HepG2 (cell line): ENCODE measurements around the gene NCCRP1. TPM values are rescaled to one million over a fixed set of nuclear protein-coding genes. Genes with fewer than 3 reads are reported as not detected.

Source experiments
- ATAC-seq: fragments of 200-7000 bp; cut with Tn5 transposase; 3 replicates; pipeline ENCODE4 v1.9.1; 2020; ENCODE audit warnings: mild to moderate bottlenecking, moderate library complexity
- BruUV-seq: library from RNA; stranded (reverse); fragments of 400-500 nt; replicated peaks from 2 replicates; lab custom pipeline; 2021; lab: Mats Ljungman, UMichigan
- CTCF ChIA-PET: fragments of 300-600 bp; formaldehyde crosslinking; extraction: SDS; loops from one replicate; lab custom pipeline; 2021; ENCODE audit warnings: low total read pairs, inconsistent platforms, low intra/inter-chr PET ratio; lab: Yijun Ruan, JAX
- POLR2A ChIA-PET: fragments of 350-600 bp; sonication (Branson Sonifier 250); formaldehyde crosslinking; loops from one replicate; lab custom pipeline; 2020; ENCODE audit warnings: antibody characterized with exemption, inconsistent platforms; lab: Yijun Ruan, JAX
- DNase-seq: peaks from one replicate; pipeline ENCODE4 v3.0.0-alpha.2; 2015; ENCODE audit warnings: low spot score
- FAIRE-seq: peaks from 3 replicates; lab custom pipeline; 2011; peaks lifted over from hg19 to GRCh38; lab: Jason Lieb, UNC
- H2AFZ ChIP-seq: one replicate; pipeline ENCODE4 v1.6.1; 2011; ENCODE audit warnings: low read length, inconsistent platforms
- H3K27ac ChIP-seq: fragments of 300-600 bp; 3 replicates; pipeline ENCODE4 v1.8.0; 2011; ENCODE audit warnings: mixed run types, mild to moderate bottlenecking, mixed read lengths, low read length, inconsistent platforms; ENCODE audit not compliant: insufficient read depth; ENCODE audit errors: extremely low read length
- H3K27me3 ChIP-seq, 2 experiments: fragments of 200-600 bp in 1 of 2; 2 replicates in 1 of 2; 3 replicates in 1 of 2; pipeline versions ENCODE4 v1.6.0 to v1.8.0; 2011; ENCODE audit warnings: low read length in 2 of 2, mild to moderate bottlenecking in 2 of 2, moderate library complexity in 2 of 2, inconsistent platforms in 1 of 2; ENCODE audit not compliant: insufficient read depth in 2 of 2, control insufficient read depth in 1 of 2
- H3K36me3 ChIP-seq, 2 experiments: fragments of 200-600 bp in 1 of 2; replicated peaks in 1 of 2; 2 replicates in 1 of 2; 3 replicates in 1 of 2; pipeline versions ENCODE4 v1.5.1 to v1.8.0; 2011; ENCODE audit warnings: low read length in 2 of 2, inconsistent platforms in 1 of 2; ENCODE audit not compliant: insufficient read depth in 2 of 2, control insufficient read depth in 1 of 2
- H3K4me1 ChIP-seq: 2 replicates; pipeline ENCODE4 v1.5.1; 2012; ENCODE audit warnings: low read length, inconsistent platforms; ENCODE audit not compliant: insufficient read depth
- H3K4me2 ChIP-seq: 2 replicates; pipeline ENCODE4 v1.6.0; 2011; ENCODE audit warnings: low read depth, low read length, inconsistent platforms
- H3K4me3 ChIP-seq, 3 experiments: fragments of 200-600 bp in 1 of 3; sonication (generic), shearing (Covaris generic) in 1 of 3; replicated peaks in 1 of 3; 2 replicates each; pipeline ENCODE4 v1.5.1; 2011 to 2016; ENCODE audit warnings: low read length in 3 of 3, inconsistent platforms in 2 of 3, low read depth in 2 of 3, mild to moderate bottlenecking in 2 of 3, control low read depth in 1 of 3, mixed read lengths in 1 of 3; ENCODE audit not compliant: insufficient read depth in 1 of 3
- H3K79me2 ChIP-seq: one replicate; pipeline ENCODE4 v1.6.1; 2011; ENCODE audit warnings: low read length, inconsistent platforms; ENCODE audit not compliant: insufficient read depth
- H3K9ac ChIP-seq: 2 replicates; pipeline ENCODE4 v1.6.0; 2011; ENCODE audit warnings: mild to moderate bottlenecking, low read depth, low read length, inconsistent platforms; ENCODE audit not compliant: insufficient read depth
- H3K9me3 ChIP-seq: 2 replicates; pipeline ENCODE4 v1.5.1; 2012; ENCODE audit warnings: mild to moderate bottlenecking, low read length
- H4K20me1 ChIP-seq: 2 replicates; pipeline ENCODE4 v1.6.0; 2011; ENCODE audit warnings: inconsistent platforms, mild to moderate bottlenecking, low read length, moderate library complexity; ENCODE audit not compliant: insufficient read depth
- KDM2A ChIP-seq: sonication (generic); formaldehyde crosslinking; IDR thresholded peaks from 2 replicates; pipeline ENCODE4 v1.4.0; 2020; ENCODE audit warnings: low read depth, missing genetic modification reagents, borderline replicate concordance
- SNAPC5 ChIP-seq: sonication (generic); formaldehyde crosslinking; IDR thresholded peaks from 2 replicates; pipeline ENCODE4 v1.8.1; 2023; ENCODE audit warnings: mild to moderate bottlenecking, missing genetic modification reagents, borderline replicate concordance
- ZNF138 ChIP-seq: sonication (generic); formaldehyde crosslinking; IDR thresholded peaks from 2 replicates; pipeline ENCODE4 v1.5.0; 2020; ENCODE audit warnings: mild to moderate bottlenecking, low read depth, missing genetic modification reagents
- ZNF331 ChIP-seq: sonication (generic); formaldehyde crosslinking; IDR thresholded peaks from 2 replicates; pipeline ENCODE4 v1.4.0; 2020; ENCODE audit warnings: missing genetic modification reagents
- ZNF709 ChIP-seq: sonication (generic); formaldehyde crosslinking; IDR thresholded peaks from 2 replicates; pipeline ENCODE4 v1.5.0; 2020; ENCODE audit warnings: mild to moderate bottlenecking, missing genetic modification reagents
- WGBS: methylation state at CpG from one replicate; pipeline ENCODE4 v1.1.6; 2017; ENCODE audit warnings: low lambda C conversion rate; 5-methylcytosine and 5-hydroxymethylcytosine counted together
- in situ Hi-C: cut with HindIII; loops from 2 replicates; pipeline ENCODE4 v1.10.0; 2017; ENCODE audit warnings: low pct_unique_long_range_greater_than_20kb; ENCODE audit not compliant: extremely low pct_ligation_motif_present
- intact Hi-C: fragments of 100-400 bp; cut with micrococcal nuclease; formaldehyde crosslinking; loops from one replicate; pipeline ENCODE4 v1.10.0; 2022; ENCODE audit not compliant: unreplicated experiment
- polyA plus RNA-seq, 8 experiments: library from polyadenylated mRNA; depleted of rRNA in 3 of 8; stranded (reverse) in 7 of 8; unstranded in 1 of 8; fragments of >200 nt; fragmentation: Illumina TruSeq in 4 of 8; extraction: Trizol in 4 of 8; gene quantifications; 2 replicates each; pipeline versions ENCODE4 v1.2.1 to v1.2.3, GENCODE V29; 2011 to 2016; ENCODE audit warnings: low read depth in 4 of 8, missing spikeins in 1 of 8, mixed read lengths in 1 of 8; ENCODE audit not compliant: insufficient read depth in 1 of 8
- total RNA-seq, 5 experiments: library from RNA; depleted of rRNA; stranded (reverse); fragments of >200 nt; fragmentation: Illumina TruSeq; extraction: Trizol; gene quantifications; 2 replicates each; pipeline ENCODE4 v1.2.3, GENCODE V29; 2016; ENCODE audit warnings: low read depth in 1 of 5
- TF ChIP-seq, protein P1 (sequence below): sonication (generic); formaldehyde crosslinking; IDR thresholded peaks from 2 replicates; pipeline ENCODE4 v1.8.0; 2022; ENCODE audit warnings: missing genetic modification reagents, mild to moderate bottlenecking, moderate library complexity, borderline replicate concordance
- TF ChIP-seq, protein P2 (sequence below): sonication (generic); formaldehyde crosslinking; IDR thresholded peaks from 2 replicates; pipeline ENCODE4 v1.4.0; 2020; ENCODE audit warnings: mild to moderate bottlenecking, low read depth, missing genetic modification reagents
- TF ChIP-seq, protein P3 (sequence below): sonication (generic); formaldehyde crosslinking; IDR thresholded peaks from 2 replicates; pipeline ENCODE4 v1.4.0; 2020; ENCODE audit warnings: missing genetic modification reagents; ENCODE audit errors: not compliant biosample characterization

Gene NCCRP1
- total and polyA plus RNA-seq, 2 of the 13 experiments (the other 11 are each of a cell fraction or from before 2014, with no cell fraction given) = not detected

DNA sequence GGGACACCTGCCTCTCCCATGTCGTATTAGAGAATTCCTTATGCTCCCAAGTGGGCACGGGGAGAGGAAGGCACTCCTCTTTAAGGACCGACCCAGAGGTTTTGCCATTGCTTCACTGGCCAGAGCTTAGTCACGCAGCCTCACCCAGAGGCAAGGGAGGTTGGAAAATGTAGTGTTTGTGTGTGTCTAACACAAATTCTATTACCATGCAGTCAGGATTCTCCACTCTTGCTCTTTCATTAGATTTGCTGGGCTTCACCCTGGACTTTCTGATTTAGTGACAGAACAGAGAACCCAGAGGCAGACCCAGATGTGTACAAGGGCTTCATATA, 14.6 kb upstream of the NCCRP1 start:
- Histone ChIP-seq H4K20me1 (no peaks in the 10 kb centered on the region), H3K9me3 (no peaks in the 10 kb centered on the region), H3K4me3 (no peak overlapping the region), H3K79me2 (no peaks in the 10 kb centered on the region), H3K4me1 (peaks cover 16% of the 10 kb centered on the region), H3K27me3 (no peaks in the 10 kb centered on the region; a peak in 1 of 5 replicates), H3K4me2 (no peak overlapping the region), H3K9ac (no peak overlapping the region), H3K36me3 (peaks cover 2 to 12% of the 10 kb centered on the region in 2 experiments; a peak in 3 of 5 replicates), H2AFZ (no peak overlapping the region), H3K27ac (no peak overlapping the region)
- CTCF ChIA-PET = no interaction called here
- ATAC-seq (peak; percentile 8; the same call in 2 of the 3 replicates), FAIRE-seq (no peak), DNase-seq (no peak)
- TF ChIP-seq ZNF138 (CRISPR knock-in tag) (no peak), ZNF709 (CRISPR knock-in tag) (no peak), KDM2A (no peak), ZNF331 (no peak), SNAPC5 (CRISPR knock-in tag) (no peak)
- TF ChIP-seq, protein P1, sequence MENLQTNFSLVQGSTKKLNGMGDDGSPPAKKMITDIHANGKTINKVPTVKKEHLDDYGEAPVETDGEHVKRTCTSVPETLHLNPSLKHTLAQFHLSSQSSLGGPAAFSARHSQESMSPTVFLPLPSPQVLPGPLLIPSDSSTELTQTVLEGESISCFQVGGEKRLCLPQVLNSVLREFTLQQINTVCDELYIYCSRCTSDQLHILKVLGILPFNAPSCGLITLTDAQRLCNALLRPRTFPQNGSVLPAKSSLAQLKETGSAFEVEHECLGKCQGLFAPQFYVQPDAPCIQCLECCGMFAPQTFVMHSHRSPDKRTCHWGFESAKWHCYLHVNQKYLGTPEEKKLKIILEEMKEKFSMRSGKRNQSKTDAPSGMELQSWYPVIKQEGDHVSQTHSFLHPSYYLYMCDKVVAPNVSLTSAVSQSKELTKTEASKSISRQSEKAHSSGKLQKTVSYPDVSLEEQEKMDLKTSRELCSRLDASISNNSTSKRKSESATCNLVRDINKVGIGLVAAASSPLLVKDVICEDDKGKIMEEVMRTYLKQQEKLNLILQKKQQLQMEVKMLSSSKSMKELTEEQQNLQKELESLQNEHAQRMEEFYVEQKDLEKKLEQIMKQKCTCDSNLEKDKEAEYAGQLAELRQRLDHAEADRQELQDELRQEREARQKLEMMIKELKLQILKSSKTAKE = no peak
- TF ChIP-seq, protein P2, sequence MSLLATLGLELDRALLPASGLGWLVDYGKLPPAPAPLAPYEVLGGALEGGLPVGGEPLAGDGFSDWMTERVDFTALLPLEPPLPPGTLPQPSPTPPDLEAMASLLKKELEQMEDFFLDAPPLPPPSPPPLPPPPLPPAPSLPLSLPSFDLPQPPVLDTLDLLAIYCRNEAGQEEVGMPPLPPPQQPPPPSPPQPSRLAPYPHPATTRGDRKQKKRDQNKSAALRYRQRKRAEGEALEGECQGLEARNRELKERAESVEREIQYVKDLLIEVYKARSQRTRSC = no peak
- TF ChIP-seq, protein P3, sequence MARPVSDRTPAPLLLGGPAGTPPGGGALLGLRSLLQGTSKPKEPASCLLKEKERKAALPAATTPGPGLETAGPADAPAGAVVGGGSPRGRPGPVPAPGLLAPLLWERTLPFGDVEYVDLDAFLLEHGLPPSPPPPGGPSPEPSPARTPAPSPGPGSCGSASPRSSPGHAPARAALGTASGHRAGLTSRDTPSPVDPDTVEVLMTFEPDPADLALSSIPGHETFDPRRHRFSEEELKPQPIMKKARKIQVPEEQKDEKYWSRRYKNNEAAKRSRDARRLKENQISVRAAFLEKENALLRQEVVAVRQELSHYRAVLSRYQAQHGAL = no peak
- intact Hi-C loops = loop anchor here (10.0 kb wide), 1 partner anchor 217 kb away; no protein-coding TSS in a partner anchor
- BruUV-seq = no TSS peak
- POLR2A ChIA-PET = no interaction called here
- in situ Hi-C loops = loop anchor here (5.0 kb wide), 1 partner anchor 60 kb away; no protein-coding TSS in a partner anchor
- WGBS = 61% methylated on average over 4 of the region's 4 CpGs
